GM12872 (cell line): ENCODE data around the gene PROKR2.

Source experiments
- CTCF ChIP-seq: IDR thresholded peaks from 3 replicates; pipeline ENCODE4 v1.5.1; 2011; ENCODE audit warnings: low read depth, mild to moderate bottlenecking, low read length, moderate library complexity; ENCODE audit not compliant: insufficient read depth

The PROKR2 gene

GRCh38 chr20:5282561-5282960 is 34.2 kb downstream of the PROKR2 start:
- no peak for TF ChIP-seq CTCF

GRCh38 chr20:5279661-5280060 is 37.1 kb downstream of the PROKR2 start:
- no peak for TF ChIP-seq CTCF

GRCh38 chr20:5272268-5272667 is 44.5 kb downstream of the PROKR2 start:
- no peak for TF ChIP-seq CTCF

GRCh38 chr20:5270603-5271002 is 46.2 kb downstream of the PROKR2 start:
- no peak for TF ChIP-seq CTCF

GRCh38 chr20:5268449-5268848 is 48.3 kb downstream of the PROKR2 start:
- TF ChIP-seq CTCF, result no peak

- no peak for TF ChIP-seq CTCF
These were observed 49.7 kb downstream of the PROKR2 start for GRCh38 chr20:5267092-5267491.
